Uterus (tissue), 4 donors: ENCODE results near the gene ENTPD1. TPM values are rescaled to one million over a fixed set of nuclear protein-coding genes. Genes with fewer than 3 reads are reported as not detected.
A peak's percentile ranks its signal among the peaks of the same experiment; 100 is the strongest.

Source experiments
- DNase-seq, 2 donors: peaks; one replicate each; pipeline ENCODE4 v3.0.0-alpha.2; 2019 to 2020
- H3K27ac ChIP-seq, 2 donors: fragments of 200-600 bp; sonication (generic); 1 replicate in 1 of 2; 2 replicates in 1 of 2; pipeline ENCODE4 v1.5.1; 2016 to 2018
- H3K27me3 ChIP-seq, 2 donors: fragments of 200-600 bp; sonication (generic); one replicate each; pipeline ENCODE4 v1.5.1; 2018 to 2019; ENCODE audit warnings: control low read depth in 1 of 2
- H3K36me3 ChIP-seq, 2 donors: fragments of 200-600 bp; sonication (generic); one replicate each; pipeline ENCODE4 v1.5.1; 2019; ENCODE audit warnings: control low read depth in 1 of 2
- H3K4me1 ChIP-seq, 2 donors: fragments of 200-600 bp; sonication (generic); one replicate each; pipeline ENCODE4 v1.5.1; 2018 to 2019; ENCODE audit warnings: control low read depth in 1 of 2
- H3K4me3 ChIP-seq, 2 donors: fragments of 200-600 bp; sonication (generic); 1 replicate in 1 of 2; 2 replicates in 1 of 2; pipeline ENCODE4 v1.5.1; 2018 to 2019; ENCODE audit warnings: mild to moderate bottlenecking in 1 of 2
- H3K9me3 ChIP-seq, 2 donors: fragments of 200-600 bp; sonication (generic); one replicate each; pipeline ENCODE4 v1.5.1; 2019; ENCODE audit warnings: control low read depth in 1 of 2
- POLR2A ChIP-seq, 2 donors: fragments of 450-650 bp; IDR thresholded peaks; one replicate each; pipeline ENCODE4 v1.6.1; 2016; ENCODE audit warnings: antibody characterized with exemption in 2 of 2, mild to moderate bottlenecking in 1 of 2, moderate library complexity in 1 of 2
- intact Hi-C: fragments of 100-400 bp; cut with DNase I; formaldehyde crosslinking; loops from one replicate; pipeline ENCODE4 v1.15.1; 2023; ENCODE audit warnings: low total_unique reads
- total RNA-seq, 4 donors: library from RNA; depleted of rRNA in 3 of 4; stranded (reverse); fragments of >200 nt in 3 of 4; gene quantifications; one replicate each; pipeline versions ENCODE4 v1.1.0 to v1.2.4, GENCODE V29; 2014 to 2023
- TF ChIP-seq, protein P1 (sequence below), 4 experiments: fragments of 200-600 bp in 2 of 4; fragments of 450-650 bp in 2 of 4; sonication (generic) in 2 of 4; IDR thresholded peaks; one replicate each; pipeline ENCODE4 v1.5.1; 2016 to 2019; ENCODE audit warnings: antibody characterized with exemption in 4 of 4, mild to moderate bottlenecking in 2 of 4, moderate library complexity in 1 of 4
- donor health status: DM: yes; HTN: yes; CAD: no.

ENTPD1 gene
- total RNA-seq, 4 donors from 2014 or later: 42.4 to 99.5 (median 69.5) TPM

DNA sequence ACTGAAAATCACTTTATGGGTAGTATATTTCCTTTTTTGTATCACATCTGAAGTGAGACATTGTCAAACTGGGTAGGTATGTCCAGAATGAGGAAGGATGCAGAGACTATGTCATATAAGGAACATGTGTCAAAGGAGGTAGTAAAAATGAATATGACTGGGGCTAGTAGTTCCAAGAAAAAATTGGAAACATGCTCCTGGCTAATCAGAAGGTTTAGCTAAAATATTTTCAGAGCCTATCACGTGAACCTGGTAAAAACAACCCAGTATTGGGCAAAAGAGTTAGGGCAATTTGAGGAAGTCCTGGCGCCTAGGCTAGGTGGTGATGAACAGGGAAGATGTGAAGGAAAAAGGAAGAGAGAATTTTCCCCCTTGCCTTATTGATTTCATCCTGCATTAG, 26.4 kb downstream of the ENTPD1 start:
- H3K4me3 ChIP-seq: no peak overlapping the region
- TF ChIP-seq, protein P1, sequence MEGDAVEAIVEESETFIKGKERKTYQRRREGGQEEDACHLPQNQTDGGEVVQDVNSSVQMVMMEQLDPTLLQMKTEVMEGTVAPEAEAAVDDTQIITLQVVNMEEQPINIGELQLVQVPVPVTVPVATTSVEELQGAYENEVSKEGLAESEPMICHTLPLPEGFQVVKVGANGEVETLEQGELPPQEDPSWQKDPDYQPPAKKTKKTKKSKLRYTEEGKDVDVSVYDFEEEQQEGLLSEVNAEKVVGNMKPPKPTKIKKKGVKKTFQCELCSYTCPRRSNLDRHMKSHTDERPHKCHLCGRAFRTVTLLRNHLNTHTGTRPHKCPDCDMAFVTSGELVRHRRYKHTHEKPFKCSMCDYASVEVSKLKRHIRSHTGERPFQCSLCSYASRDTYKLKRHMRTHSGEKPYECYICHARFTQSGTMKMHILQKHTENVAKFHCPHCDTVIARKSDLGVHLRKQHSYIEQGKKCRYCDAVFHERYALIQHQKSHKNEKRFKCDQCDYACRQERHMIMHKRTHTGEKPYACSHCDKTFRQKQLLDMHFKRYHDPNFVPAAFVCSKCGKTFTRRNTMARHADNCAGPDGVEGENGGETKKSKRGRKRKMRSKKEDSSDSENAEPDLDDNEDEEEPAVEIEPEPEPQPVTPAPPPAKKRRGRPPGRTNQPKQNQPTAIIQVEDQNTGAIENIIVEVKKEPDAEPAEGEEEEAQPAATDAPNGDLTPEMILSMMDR (IDR thresholded peaks at IDR 0.05): no peak
- no peak for TF ChIP-seq POLR2A (IDR thresholded peaks at IDR 0.05)
- H3K27ac ChIP-seq: no peak overlapping the region
- no peaks in the 10 kb centered on the region for H3K9me3 ChIP-seq
- no peaks in the 10 kb centered on the region for H3K27me3 ChIP-seq
- DNase-seq: no peak
- H3K36me3 ChIP-seq: peaks cover 0 to 2% of the 10 kb centered on the region in 2 donors
- intact Hi-C loops: no loop called here
- no peaks in the 10 kb centered on the region for H3K4me1 ChIP-seq

DNA sequence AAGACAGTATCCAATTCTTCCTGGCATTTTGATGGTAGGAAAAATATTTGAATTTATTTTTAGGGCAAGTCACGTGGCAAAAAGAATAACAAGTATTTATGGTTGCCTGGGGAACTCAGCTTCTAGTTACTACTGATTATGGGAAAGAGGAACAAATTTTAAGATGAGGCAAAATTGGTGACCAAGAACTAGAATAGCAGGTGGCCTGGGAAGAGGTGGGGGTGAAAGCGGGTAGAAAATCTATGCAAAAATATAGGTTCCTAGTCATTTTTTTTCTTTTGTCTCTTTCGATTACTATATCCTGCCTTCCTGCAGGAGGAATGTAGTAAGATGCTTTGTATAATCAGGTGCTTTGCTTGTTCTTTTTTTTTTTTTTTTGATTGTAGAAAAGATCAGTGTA, 27.8 kb downstream of the ENTPD1 start:
- peak overlapping the region in 1 of 2 donors; percentile 55 for H3K27ac ChIP-seq
- no peaks in the 10 kb centered on the region for H3K36me3 ChIP-seq
- H3K4me3 ChIP-seq: no peak overlapping the region
- no peaks in the 10 kb centered on the region for H3K27me3 ChIP-seq
- DNase-seq: no peak
- H3K4me1 ChIP-seq: no peaks in the 10 kb centered on the region
- TF ChIP-seq POLR2A (IDR thresholded peaks at IDR 0.05): no peak
- TF ChIP-seq, protein P1 (IDR thresholded peaks at IDR 0.05): no peak
- H3K9me3 ChIP-seq: no peaks in the 10 kb centered on the region
- intact Hi-C loops: no loop called here

DNA sequence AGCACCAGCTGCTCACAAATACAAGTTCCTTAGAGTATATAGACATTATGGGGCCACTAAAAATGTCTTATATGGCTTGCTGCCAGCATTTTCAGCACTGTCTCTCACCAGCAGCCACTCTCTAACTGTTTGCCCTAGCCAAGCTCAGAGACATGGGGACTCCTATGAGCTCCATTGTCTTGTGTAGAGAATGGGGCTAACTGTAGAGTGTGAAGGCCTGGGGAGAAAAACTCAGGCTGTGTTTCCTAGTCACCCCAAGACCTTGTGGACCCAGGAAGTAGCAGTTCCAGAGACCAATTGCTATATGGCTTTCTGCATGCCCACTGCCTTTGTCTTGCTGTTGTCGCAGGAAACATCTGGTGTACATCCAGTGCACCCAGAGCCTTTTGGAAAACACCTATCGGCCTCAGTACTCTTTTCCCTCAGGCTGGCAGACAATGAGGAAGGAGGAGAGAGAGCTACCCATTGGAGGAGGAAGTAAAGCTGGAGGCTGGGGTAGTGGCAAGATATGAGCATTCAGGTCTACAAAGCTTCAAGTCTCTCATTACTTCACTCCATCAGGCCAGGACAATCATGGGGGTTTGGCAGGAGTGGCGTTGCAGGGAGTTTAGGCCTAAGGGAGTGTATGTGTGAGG, 28.4 kb downstream of the ENTPD1 start:
- TF ChIP-seq, protein P1 (IDR thresholded peaks at IDR 0.05): no peak
- TF ChIP-seq POLR2A (IDR thresholded peaks at IDR 0.05): no peak
- H3K27ac ChIP-seq: peak overlapping the region in 1 of 2 donors; percentile 55
- H3K9me3 ChIP-seq: no peaks in the 10 kb centered on the region
- intact Hi-C loops: no loop called here
- H3K36me3 ChIP-seq: no peaks in the 10 kb centered on the region
- DNase-seq: no peak
- no peaks in the 10 kb centered on the region for H3K4me1 ChIP-seq
- H3K4me3 ChIP-seq: no peak overlapping the region
- H3K27me3 ChIP-seq: no peaks in the 10 kb centered on the region

DNA sequence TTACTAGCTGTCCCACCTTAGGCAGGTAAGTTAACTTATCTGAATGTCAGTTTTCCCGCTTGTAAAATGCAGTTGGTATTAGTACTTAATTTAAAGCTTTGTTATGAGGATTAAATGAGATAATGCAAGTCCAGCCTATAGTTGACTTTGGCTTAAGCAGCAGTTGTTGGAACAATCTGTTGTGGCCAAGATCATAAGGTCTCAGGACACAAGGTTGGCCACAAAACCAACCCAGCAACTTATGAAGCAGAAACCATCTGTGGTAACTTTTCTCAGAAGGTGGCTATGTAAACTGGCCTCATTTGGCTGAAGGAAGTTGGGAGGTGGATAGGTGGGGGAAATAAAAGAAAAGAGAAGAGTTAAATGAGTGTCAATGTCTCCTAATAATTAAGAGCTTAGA, 29.4 kb downstream of the ENTPD1 start:
- intact Hi-C loops: no loop called here
- DNase-seq: no peak
- H3K9me3 ChIP-seq: no peaks in the 10 kb centered on the region
- H3K4me3 ChIP-seq: no peak overlapping the region
- no peaks in the 10 kb centered on the region for H3K27me3 ChIP-seq
- TF ChIP-seq, protein P1 (IDR thresholded peaks at IDR 0.05): no peak
- no peak overlapping the region for H3K27ac ChIP-seq
- no peaks in the 10 kb centered on the region for H3K4me1 ChIP-seq
- no peaks in the 10 kb centered on the region for H3K36me3 ChIP-seq

DNA sequence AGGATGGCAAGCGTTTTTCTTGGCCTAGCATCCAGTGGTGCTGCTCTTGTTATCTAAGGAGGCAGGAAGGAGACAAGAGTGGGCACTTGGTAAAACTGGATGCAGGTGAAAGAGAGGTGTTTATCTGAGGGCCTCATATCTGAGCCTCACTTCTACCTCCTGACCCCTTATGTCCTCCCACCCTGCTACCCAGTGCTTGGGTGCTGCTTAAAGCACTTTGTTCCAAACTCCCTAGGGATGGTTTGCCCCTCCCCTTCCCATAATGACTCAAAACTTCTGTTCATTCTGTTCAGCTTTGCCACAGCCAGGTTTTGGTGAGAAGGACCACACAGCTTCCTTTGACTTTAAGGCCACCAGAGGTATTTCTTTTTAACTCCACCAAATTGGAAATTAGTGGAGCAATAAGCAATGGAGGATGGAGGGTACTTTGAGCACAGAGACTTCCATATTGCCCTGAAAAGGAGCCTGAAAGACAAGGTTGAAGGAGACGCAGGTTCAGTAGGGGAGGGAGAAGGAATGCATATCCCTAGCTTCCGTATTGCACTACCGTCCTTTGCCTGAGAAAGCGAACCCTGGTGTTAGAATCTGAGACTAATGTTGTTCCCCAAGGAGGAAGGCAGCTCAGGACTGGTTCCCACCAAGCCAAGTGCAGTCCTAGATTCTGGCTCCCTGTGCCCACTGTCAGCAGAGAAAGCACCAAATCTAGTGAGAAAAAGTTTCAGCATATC, 30.1 kb downstream of the ENTPD1 start:
- H3K27me3 ChIP-seq: no peaks in the 10 kb centered on the region
- intact Hi-C loops: no loop called here
- H3K4me1 ChIP-seq: no peaks in the 10 kb centered on the region
- no peak for DNase-seq
- TF ChIP-seq, protein P1 (IDR thresholded peaks at IDR 0.05): no peak
- TF ChIP-seq POLR2A (IDR thresholded peaks at IDR 0.05): no peak
- no peaks in the 10 kb centered on the region for H3K9me3 ChIP-seq
- no peak overlapping the region for H3K27ac ChIP-seq
- no peaks in the 10 kb centered on the region for H3K36me3 ChIP-seq
- H3K4me3 ChIP-seq: no peak overlapping the region
